ENCODE measurements around the gene MRPL4.

Gene MRPL4

GRCh38 chr19:10289167-10289835 is 37.3 kb downstream of the MRPL4 start:
- peak; percentile 70 for DNase-seq (ENCODE audit: low spot score)

- DNase-seq (ENCODE audit: low spot score) = peak; percentile 25
These were observed 37.9 kb downstream of the MRPL4 start, which contains the start of gene ICAM5 for GRCh38 chr19:10289836-10290356. Gene ICAM5, plus strand, starts transcription at chr19:10289952. Its CDS starts 92 bp downstream, at chr19:10290044.

GRCh38 chr19:10290357-10290875 is 38.4 kb downstream of the MRPL4 start:
- DNase-seq (ENCODE audit: low spot score) = peak; percentile 6

GRCh38 chr19:10290876-10291553 is 39.0 kb downstream of the MRPL4 start:
- peak; percentile 55 for DNase-seq (ENCODE audit: low spot score)

- DNase-seq (ENCODE audit: low spot score) = peak; percentile 8
These were observed 39.7 kb downstream of the MRPL4 start for GRCh38 chr19:10291554-10292205.

- DNase-seq (ENCODE audit: low spot score) = peak; percentile 86
These were observed 40.3 kb downstream of the MRPL4 start for GRCh38 chr19:10292206-10292788.

- DNase-seq (ENCODE audit: low spot score) = no peak
These were observed 41.0 kb downstream of the MRPL4 start for GRCh38 chr19:10292789-10293636.

- DNase-seq (ENCODE audit: low spot score) = no peak
These were observed 41.8 kb downstream of the MRPL4 start for GRCh38 chr19:10293637-10294367.

- DNase-seq (ENCODE audit: low spot score) = no peak
These were observed 42.3 kb downstream of the MRPL4 start for GRCh38 chr19:10294368-10294697.

- DNase-seq (ENCODE audit: low spot score) = peak; percentile 88
These were observed 43.4 kb downstream of the MRPL4 start for GRCh38 chr19:10295305-10295846.

- peak; percentile 10 for DNase-seq (ENCODE audit: low spot score)
These were observed 44.0 kb downstream of the MRPL4 start for GRCh38 chr19:10295847-10296591.

GRCh38 chr19:10299545-10300458 is 47.8 kb downstream of the MRPL4 start:
- no peak for DNase-seq (ENCODE audit: low spot score)

- no peak for DNase-seq (ENCODE audit: low spot score)
These were observed 53.3 kb downstream of the MRPL4 start for GRCh38 chr19:10305139-10305806.

GRCh38 chr19:10306327-10306726 is 54.3 kb downstream of the MRPL4 start:
- no peak for DNase-seq (ENCODE audit: low spot score)

GRCh38 chr19:10309423-10309822 is 57.4 kb downstream of the MRPL4 start, which contains the start of gene ZGLP1:
Gene ZGLP1, minus strand, starts transcription at chr19:10309815.
- DNase-seq (ENCODE audit: low spot score) = no peak

All from germinal center (tissue), 1 donor.